Ovary (tissue), 9 donors: ENCODE data around the gene SND1. TPM values are rescaled to one million over a fixed set of nuclear protein-coding genes. Genes with fewer than 3 reads are reported as not detected.

Experiments used
- DNase-seq, 5 donors: peaks; one replicate each; pipeline ENCODE4 v3.0.0-alpha.2; 2019 to 2020
- H3K27ac ChIP-seq, 2 donors: fragments of 200-600 bp; one replicate each; pipeline versions ENCODE4 v1.5.1 to v1.8.0; 2019 to 2022
- H3K27me3 ChIP-seq: fragments of 200-600 bp; one replicate; pipeline ENCODE4 v1.8.0; 2022
- H3K36me3 ChIP-seq: fragments of 200-600 bp; sonication (generic); one replicate; pipeline ENCODE4 v1.5.1; 2019
- H3K4me1 ChIP-seq: one replicate; pipeline ENCODE4 v1.8.1; 2013; ENCODE audit warnings: mild to moderate bottlenecking, moderate library complexity; ENCODE audit not compliant: insufficient read depth
- H3K4me3 ChIP-seq: fragments of 200-600 bp; sonication (generic); one replicate; pipeline ENCODE4 v1.5.1; 2017
- H3K9me3 ChIP-seq, 2 donors: fragments of 200-600 bp in 1 of 2; sonication (generic) in 1 of 2; one replicate each; pipeline versions ENCODE4 v1.5.1 to v1.8.1; 2013 to 2019; ENCODE audit warnings: mild to moderate bottlenecking in 1 of 2, moderate library complexity in 1 of 2
- EP300 ChIP-seq: sonication (generic); formaldehyde crosslinking; IDR thresholded peaks from one replicate; pipeline ENCODE4 v1.6.1; 2017; ENCODE audit warnings: antibody characterized with exemption
- POLR2A ChIP-seq: fragments of 450-650 bp; IDR thresholded peaks from one replicate; pipeline ENCODE4 v1.6.1; 2017; ENCODE audit warnings: antibody characterized with exemption, mild to moderate bottlenecking, moderate library complexity
- WGBS, 3 donors: extraction: QIAGEN DNeasy Blood & Tissue Kit in 1 of 3; methylation state at CpG; one replicate each; pipeline versions ENCODE4 v1.1.5 to v1.1.7; 2013 to 2017; 5-methylcytosine and 5-hydroxymethylcytosine counted together
- intact Hi-C, 4 donors: fragments of 100-400 bp; cut with DNase I; formaldehyde crosslinking; loops; one replicate each; pipeline versions ENCODE4 v1.11.0 to v1.15.1; 2022 to 2023
- polyA plus RNA-seq, 2 donors: library from polyadenylated mRNA; stranded (reverse); fragments of 200-250 nt in 1 of 2; fragments of 350-450 nt in 1 of 2; fragmentation: Illumina TruSeq in 1 of 2; extraction: RNeasy Lipid Tissue Mini Kit (QIAGEN cat#74804) in 1 of 2; gene quantifications; one replicate each; pipeline ENCODE4 v1.2.3, GENCODE V29; 2013 to 2014
- total RNA-seq, 7 donors: library from RNA; depleted of rRNA in 2 of 7; stranded (reverse); fragments of >200 nt in 2 of 7; fragmentation: NEBNext Ultra II Directional in 3 of 7; extraction: Animal tissue kit (Norgen Biotek cat#: 25700) in 3 of 7; gene quantifications; one replicate each; pipeline versions ENCODE4 v1.1.0 to v1.2.4, GENCODE V29; 2016 to 2023
- TF ChIP-seq, protein P1 (sequence below), 3 donors: fragments of 450-650 bp in 2 of 3; fragments of 200-600 bp in 1 of 3; IDR thresholded peaks; one replicate each; pipeline versions ENCODE4 v1.5.1 to v1.8.0; 2016 to 2022; ENCODE audit warnings: antibody characterized with exemption in 3 of 3, mild to moderate bottlenecking in 1 of 3
- donor health status: DM: no; HTN: no; CAD: no; lungs with moderate emphysema.
- donor health status: DM: no; HTN: no; CAD: no.
- donor health status: Bipolar disorder and iron deficiency.
- donor health status: DM: yes; HTN: yes; CAD: no.
- donor health status: DM: no; HTN: no; CAD: no.
- donor health status: DM: yes; HTN: yes; CAD: no.

The SND1 gene
- total and polyA plus RNA-seq, 9 donors, result 91.4 to 297 (median 182) TPM

DNA sequence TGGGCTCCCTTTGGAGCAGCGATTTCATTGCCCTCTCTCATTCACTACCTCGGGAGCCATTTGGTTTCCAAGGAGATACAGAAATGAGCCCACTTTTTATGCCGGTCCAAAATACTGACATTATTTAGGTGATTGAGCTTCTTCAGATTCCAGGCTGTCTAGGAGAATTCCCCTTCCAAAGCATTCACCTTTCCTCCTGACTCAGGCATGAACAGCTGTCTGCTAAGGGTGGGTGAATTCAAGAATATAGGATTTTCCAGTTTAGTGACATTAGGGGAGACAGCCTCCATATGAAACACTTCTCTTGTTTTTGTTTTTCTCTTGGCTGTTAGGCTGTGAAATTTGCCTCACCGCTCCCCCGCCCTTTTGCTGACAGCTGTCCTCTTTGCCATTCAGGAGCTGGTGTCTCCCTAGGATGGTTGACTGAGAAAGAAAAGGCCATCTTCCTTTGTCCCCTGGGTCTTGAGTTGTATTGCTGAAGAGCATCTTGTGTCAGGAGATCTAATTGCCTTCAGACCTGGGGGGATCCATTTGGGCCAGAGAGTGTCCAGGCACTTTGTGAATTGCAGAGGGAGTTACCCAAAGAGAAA is 322.5 kb downstream of the SND1 start:
- intact Hi-C loops, result no loop called here
- H3K27ac ChIP-seq, result no peak overlapping the region
- H3K36me3 ChIP-seq, result no peaks in the 10 kb centered on the region
- TF ChIP-seq, protein P1, sequence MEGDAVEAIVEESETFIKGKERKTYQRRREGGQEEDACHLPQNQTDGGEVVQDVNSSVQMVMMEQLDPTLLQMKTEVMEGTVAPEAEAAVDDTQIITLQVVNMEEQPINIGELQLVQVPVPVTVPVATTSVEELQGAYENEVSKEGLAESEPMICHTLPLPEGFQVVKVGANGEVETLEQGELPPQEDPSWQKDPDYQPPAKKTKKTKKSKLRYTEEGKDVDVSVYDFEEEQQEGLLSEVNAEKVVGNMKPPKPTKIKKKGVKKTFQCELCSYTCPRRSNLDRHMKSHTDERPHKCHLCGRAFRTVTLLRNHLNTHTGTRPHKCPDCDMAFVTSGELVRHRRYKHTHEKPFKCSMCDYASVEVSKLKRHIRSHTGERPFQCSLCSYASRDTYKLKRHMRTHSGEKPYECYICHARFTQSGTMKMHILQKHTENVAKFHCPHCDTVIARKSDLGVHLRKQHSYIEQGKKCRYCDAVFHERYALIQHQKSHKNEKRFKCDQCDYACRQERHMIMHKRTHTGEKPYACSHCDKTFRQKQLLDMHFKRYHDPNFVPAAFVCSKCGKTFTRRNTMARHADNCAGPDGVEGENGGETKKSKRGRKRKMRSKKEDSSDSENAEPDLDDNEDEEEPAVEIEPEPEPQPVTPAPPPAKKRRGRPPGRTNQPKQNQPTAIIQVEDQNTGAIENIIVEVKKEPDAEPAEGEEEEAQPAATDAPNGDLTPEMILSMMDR (IDR thresholded peaks at IDR 0.05), result no peak
- TF ChIP-seq EP300 (no peak), POLR2A (no peak)
- no peaks in the 10 kb centered on the region for H3K4me1 ChIP-seq
- no peak overlapping the region for H3K4me3 ChIP-seq
- WGBS, 3 donors, result 88 to 94% (median 89%) methylated on average over 5 of the region's 5 CpGs
- no peaks in the 10 kb centered on the region for H3K27me3 ChIP-seq
- DNase-seq, result no peak
- no peaks in the 10 kb centered on the region for H3K9me3 ChIP-seq

DNA sequence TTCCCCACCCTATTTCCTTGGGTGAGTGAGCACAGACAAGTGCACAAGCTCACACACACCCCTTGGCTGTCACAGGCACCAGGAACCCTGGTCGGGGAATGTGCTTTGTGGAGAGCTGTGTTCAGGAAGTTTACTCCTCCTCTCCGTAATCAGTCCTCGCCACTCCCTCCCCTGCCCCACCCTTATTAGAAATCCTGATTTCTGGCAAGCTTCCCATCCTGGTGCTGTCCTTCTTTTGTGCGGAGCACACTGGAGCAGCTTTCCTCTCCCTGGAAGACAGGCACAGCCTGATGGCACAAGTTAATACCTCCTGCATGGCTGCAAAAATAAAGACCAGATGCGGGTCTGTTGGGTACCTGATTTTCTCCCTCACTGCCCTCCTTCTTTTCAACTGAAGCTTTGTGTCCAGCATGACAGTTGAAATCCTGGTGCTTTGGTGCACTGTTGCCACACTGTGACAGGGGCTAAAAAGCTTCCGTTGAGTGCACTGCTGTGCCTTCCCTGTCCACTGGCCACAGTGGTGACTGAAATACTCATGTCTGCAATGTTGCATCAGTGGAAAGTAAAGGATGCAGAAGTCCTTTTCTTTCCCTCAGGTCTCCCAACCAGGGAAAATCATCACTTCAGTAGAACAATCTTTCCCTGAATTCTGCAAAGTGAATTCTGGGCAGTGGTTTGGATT is 324.2 kb downstream of the SND1 start:
- no peak for DNase-seq
- TF ChIP-seq EP300 (no peak), POLR2A (no peak)
- TF ChIP-seq, protein P1 (IDR thresholded peaks at IDR 0.05), result no peak
- intact Hi-C loops, result no loop called here
- Histone ChIP-seq H3K36me3 (no peaks in the 10 kb centered on the region), H3K4me1 (no peaks in the 10 kb centered on the region), H3K4me3 (no peak overlapping the region), H3K27me3 (no peaks in the 10 kb centered on the region), H3K9me3 (no peaks in the 10 kb centered on the region), H3K27ac (no peak overlapping the region)
- whole genome bisulfite sequencing, 3 donors, result 85 to 86% (median 85%) methylated on average over 6 of the region's 6 CpGs

DNA sequence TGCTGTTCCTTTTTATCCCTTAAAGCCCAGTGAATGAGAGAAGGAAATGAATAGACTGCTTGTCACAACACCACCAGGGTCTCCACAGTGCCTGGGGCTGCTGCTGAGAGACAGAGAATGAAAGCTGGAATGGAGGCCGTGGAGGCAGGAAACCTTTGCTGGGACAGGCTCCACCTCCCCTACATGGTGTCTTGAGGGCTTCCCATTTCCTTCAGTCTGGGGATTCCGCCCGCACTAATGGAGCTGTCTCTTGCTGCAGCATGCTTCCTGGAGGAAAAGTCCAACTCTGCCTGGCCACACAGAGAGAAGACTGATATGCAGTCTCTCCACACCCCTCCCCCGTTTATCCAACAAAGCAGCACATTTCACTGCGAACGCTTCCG is 324.7 kb downstream of the SND1 start:
- H3K27me3 ChIP-seq, result no peaks in the 10 kb centered on the region
- 94 to 97% (median 95%) methylated on average over 7 of the region's 7 CpGs for WGBS, 3 donors
- H3K36me3 ChIP-seq, result no peaks in the 10 kb centered on the region
- H3K27ac ChIP-seq, result no peak overlapping the region
- H3K4me3 ChIP-seq, result no peak overlapping the region
- no peaks in the 10 kb centered on the region for H3K9me3 ChIP-seq
- no peaks in the 10 kb centered on the region for H3K4me1 ChIP-seq
- DNase-seq, result no peak
- TF ChIP-seq EP300 (no peak), POLR2A (no peak)
- TF ChIP-seq, protein P1 (IDR thresholded peaks at IDR 0.05), result no peak
- intact Hi-C loops, result no loop called here

DNA sequence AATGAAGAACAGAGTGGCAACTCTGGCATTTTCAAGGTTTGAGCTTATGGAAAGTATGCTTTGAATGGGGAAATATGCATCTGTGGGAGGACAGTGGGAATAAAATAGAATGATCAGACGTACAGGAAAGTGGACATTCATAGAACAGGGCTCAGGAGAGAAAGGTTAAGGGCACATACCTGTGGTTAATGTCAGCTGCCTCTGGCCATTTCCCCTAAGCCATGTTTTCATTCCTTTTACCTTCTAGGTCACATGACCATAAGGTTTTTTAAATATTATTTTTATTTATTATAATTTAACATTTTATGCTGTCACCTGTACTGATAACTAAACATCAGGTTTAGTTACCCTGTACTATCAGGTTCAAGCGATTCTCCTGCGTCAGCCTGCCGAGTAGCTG is 326.4 kb downstream of the SND1 start:
- no peaks in the 10 kb centered on the region for H3K9me3 ChIP-seq
- no peak overlapping the region for H3K27ac ChIP-seq
- no peak for TF ChIP-seq POLR2A
- no peak for DNase-seq
- no peaks in the 10 kb centered on the region for H3K36me3 ChIP-seq
- WGBS, 3 donors, result 84 to 92% (median 88%) methylated on average over 4 of the region's 4 CpGs
- intact Hi-C loops, result no loop called here
- H3K27me3 ChIP-seq, result no peaks in the 10 kb centered on the region
- H3K4me3 ChIP-seq, result no peak overlapping the region
- H3K4me1 ChIP-seq, result no peaks in the 10 kb centered on the region

DNA sequence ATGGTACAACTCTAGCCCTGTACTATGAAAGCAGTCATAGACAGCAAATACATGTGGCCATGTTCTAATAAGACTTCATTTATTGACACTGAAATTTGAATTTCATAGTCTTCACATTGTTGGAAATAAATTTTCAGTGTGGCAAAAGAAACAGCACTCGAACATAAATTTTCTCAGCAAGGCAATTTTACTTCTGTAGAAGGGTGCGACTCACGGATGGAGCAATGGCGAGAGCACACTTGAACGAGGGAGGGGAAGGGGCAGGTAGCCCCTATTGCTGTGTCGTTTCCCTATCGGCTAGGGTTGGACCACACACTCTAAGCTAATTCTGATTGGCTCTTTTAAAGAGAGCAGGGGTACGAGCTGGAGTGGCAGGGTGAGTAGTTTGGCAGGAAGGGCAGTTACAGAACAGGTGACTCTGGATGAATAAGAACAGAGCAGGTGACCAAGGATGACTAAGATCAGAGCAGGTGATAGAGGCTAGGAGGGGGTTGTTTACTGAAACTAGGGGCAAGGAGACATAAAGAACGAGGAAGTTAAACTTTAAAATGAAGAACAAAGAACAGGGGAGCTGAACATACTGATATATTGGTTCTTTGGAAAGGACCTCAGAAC is 327.2 kb downstream of the SND1 start:
- Histone ChIP-seq H3K36me3 (no peaks in the 10 kb centered on the region), H3K9me3 (no peaks in the 10 kb centered on the region), H3K27ac (no peak overlapping the region), H3K27me3 (no peaks in the 10 kb centered on the region), H3K4me1 (no peaks in the 10 kb centered on the region), H3K4me3 (no peak overlapping the region)
- TF ChIP-seq, protein P1 (IDR thresholded peaks at IDR 0.05), result no peak
- TF ChIP-seq EP300, result no peak
- no peak for TF ChIP-seq POLR2A
- no peak for DNase-seq
- 95 to 98% (median 96%) methylated on average over 9 of the region's 9 CpGs for WGBS, 3 donors
- intact Hi-C loops, result no loop called here
